Measurements from ENCODE around the gene SH3GLB1. TPM values are rescaled to one million over a fixed set of nuclear protein-coding genes. Genes with fewer than 3 reads are reported as not detected.
A peak's percentile ranks its signal among the peaks of the same experiment; 100 is the strongest.

SH3GLB1 gene
- polyA plus RNA-seq, 2 of the 4 experiments (the other 2 are of a cell fraction): 22.2 to 33.9 TPM

DNA sequence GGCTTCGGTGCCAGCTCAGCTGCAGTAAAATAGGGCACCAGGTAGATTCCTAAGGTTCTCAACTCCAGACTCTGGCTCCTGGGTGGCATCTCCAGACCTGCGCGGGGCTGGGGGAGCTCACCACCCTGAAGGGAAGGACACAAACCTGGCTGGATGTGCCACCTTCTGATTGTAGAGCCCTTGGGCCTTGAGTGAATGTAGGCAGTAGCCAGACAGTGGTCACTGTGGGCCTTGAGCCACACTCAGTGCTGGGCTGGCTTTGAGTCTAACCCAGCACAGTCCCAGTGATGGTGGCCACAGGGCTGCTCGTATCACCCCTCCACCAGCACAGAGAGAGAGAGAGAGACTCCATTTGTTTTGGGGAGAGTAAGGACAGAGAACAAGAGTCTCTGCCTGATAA is 38.0 kb upstream of the SH3GLB1 start:
- no peaks in the 10 kb centered on the region for H3K9me3 ChIP-seq
- no peaks in the 10 kb centered on the region for H3K4me1 ChIP-seq
- no peak overlapping the region for H3K4me2 ChIP-seq
- CTCF ChIA-PET: no interaction called here
- H3K4me3 ChIP-seq: no peak overlapping the region
- DNase-seq (ENCODE audit: low read depth in 1 of 2, low spot score in 1 of 2) (no peak), ATAC-seq (no peak), FAIRE-seq (no peak)
- H3K27ac ChIP-seq: no peak overlapping the region
- POLR2A ChIA-PET: no interaction called here
- 30% methylated on average over 2 of the region's 4 CpGs for WGBS (ENCODE audit: missing lambda C conversion rate)
- TF ChIP-seq RAD21 (conservative IDR thresholded peaks at IDR 0.05 in 1 of 2, IDR thresholded peaks at IDR 0.05 in 1 of 2) (no peak), EP300 (IDR thresholded peaks at IDR 0.05) (no peak), CHD2 (IDR thresholded peaks at IDR 0.05; ENCODE audit: low read length, partially characterized antibody) (no peak), KDM1A (IDR thresholded peaks at IDR 0.05; ENCODE audit: low read depth) (no peak), NPAS2 (CRISPR knock-in tag; IDR thresholded peaks at IDR 0.05; ENCODE audit: borderline replicate concordance) (no peak), GATA3 (IDR thresholded peaks at IDR 0.05; ENCODE audit: borderline replicate concordance) (no peak), HOXB13 (CRISPR knock-in tag; IDR thresholded peaks at IDR 0.05; ENCODE audit: low read depth) (no peak), NFE2L2 (conservative IDR thresholded peaks at IDR 0.05; ENCODE audit: low read length) (no peak), MAFK (IDR thresholded peaks at IDR 0.05; ENCODE audit: partially characterized antibody) (no peak)
- TF ChIP-seq, protein P1, sequence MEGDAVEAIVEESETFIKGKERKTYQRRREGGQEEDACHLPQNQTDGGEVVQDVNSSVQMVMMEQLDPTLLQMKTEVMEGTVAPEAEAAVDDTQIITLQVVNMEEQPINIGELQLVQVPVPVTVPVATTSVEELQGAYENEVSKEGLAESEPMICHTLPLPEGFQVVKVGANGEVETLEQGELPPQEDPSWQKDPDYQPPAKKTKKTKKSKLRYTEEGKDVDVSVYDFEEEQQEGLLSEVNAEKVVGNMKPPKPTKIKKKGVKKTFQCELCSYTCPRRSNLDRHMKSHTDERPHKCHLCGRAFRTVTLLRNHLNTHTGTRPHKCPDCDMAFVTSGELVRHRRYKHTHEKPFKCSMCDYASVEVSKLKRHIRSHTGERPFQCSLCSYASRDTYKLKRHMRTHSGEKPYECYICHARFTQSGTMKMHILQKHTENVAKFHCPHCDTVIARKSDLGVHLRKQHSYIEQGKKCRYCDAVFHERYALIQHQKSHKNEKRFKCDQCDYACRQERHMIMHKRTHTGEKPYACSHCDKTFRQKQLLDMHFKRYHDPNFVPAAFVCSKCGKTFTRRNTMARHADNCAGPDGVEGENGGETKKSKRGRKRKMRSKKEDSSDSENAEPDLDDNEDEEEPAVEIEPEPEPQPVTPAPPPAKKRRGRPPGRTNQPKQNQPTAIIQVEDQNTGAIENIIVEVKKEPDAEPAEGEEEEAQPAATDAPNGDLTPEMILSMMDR (IDR thresholded peaks at IDR 0.05): no peak

DNA sequence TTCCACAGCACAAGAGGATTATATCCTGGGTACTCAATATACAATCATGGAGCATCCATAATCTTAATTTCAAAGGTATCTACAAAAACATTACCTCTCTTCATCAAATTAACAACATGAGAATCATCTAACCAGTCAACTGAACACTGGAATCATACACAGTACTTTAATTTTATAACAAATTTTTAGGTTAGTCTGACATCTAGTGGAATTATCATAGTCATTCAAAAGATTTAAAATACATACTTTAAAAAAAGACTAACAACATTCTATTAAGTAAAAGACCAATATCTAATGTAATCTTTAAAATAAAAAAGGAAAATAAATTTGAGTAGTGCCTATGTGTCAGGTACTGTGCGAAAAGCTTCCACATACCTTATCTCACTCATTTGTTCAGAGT is 16.8 kb upstream of the SH3GLB1 start:
- FAIRE-seq: no peak
- no peak overlapping the region for H3K4me3 ChIP-seq
- H3K4me1 ChIP-seq: no peaks in the 10 kb centered on the region
- H3K27ac ChIP-seq: no peak overlapping the region
- no peak for ATAC-seq
- ChIA-PET CTCF (interaction anchor here (0.9 to 1.3 kb wide), 2 partner anchors 212 to 307 kb away, joined by 3 to 4 read pairs; no protein-coding TSS in a partner anchor), POLR2A (no interaction called here)
- H3K9me3 ChIP-seq: no peaks in the 10 kb centered on the region
- TF ChIP-seq, protein P2, sequence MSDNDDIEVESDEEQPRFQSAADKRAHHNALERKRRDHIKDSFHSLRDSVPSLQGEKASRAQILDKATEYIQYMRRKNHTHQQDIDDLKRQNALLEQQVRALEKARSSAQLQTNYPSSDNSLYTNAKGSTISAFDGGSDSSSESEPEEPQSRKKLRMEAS (IDR thresholded peaks at IDR 0.05): no peak
- TF ChIP-seq RAD21 (conservative IDR thresholded peaks at IDR 0.05 in 1 of 2, IDR thresholded peaks at IDR 0.05 in 1 of 2) (peak; percentile 13 to 46; a peak in 3 of 5 replicates), MYC (IDR thresholded peaks at IDR 0.05; ENCODE audit: borderline replicate concordance, low read length) (no peak), TP53 (CRISPR knock-in tag; IDR thresholded peaks at IDR 0.05) (no peak), HEYL (CRISPR knock-in tag; IDR thresholded peaks at IDR 0.05) (no peak)
- TF ChIP-seq, protein P1 (IDR thresholded peaks at IDR 0.05): peak; percentile 26; the same call in 2 of the 3 replicates
- 76% methylated on average over 1 of the region's 1 CpG for WGBS (ENCODE audit: missing lambda C conversion rate)
- H3K4me2 ChIP-seq: no peak overlapping the region
- no peak for DNase-seq (ENCODE audit: low read depth in 1 of 2, low spot score in 1 of 2)

DNA sequence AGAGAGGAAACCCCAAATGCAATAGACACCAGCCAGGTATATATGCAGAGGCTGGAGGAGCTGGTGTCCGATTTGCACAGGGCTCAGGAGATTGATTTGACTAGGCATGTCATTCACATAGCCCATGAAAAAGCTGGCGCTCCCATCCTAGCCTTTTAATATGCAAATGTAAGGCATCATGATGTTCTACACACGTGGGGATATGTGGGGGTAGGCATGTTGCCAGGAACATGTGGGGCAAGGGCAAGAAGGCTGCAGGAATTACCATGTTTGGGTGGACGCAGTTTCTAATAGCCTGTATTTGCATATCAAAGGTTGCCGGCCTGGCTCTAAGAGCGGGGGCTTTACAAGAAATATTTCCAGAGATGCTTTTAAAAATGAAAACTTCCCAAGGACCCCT is 11.7 kb upstream of the SH3GLB1 start:
- POLR2A ChIA-PET: no interaction called here

More for the DNA sequence above, 11.7 kb upstream of the SH3GLB1 start:
- Histone ChIP-seq H3K27ac (no peak overlapping the region), H3K4me2 (no peak overlapping the region), H3K4me1 (peaks cover 10% of the 10 kb centered on the region; the same call in 2 of the 3 replicates), H3K4me3 (no peak overlapping the region), H3K9me3 (no peaks in the 10 kb centered on the region)
- no peak for FAIRE-seq
- no peak for ATAC-seq
- TF ChIP-seq ESRRA (IDR thresholded peaks at IDR 0.05; ENCODE audit: borderline replicate concordance, low read length) (no peak), HEYL (CRISPR knock-in tag; IDR thresholded peaks at IDR 0.05) (no peak), POLR2AphosphoS2 (conservative IDR thresholded peaks at IDR 0.05; ENCODE audit: low read length) (no peak)
- TF ChIP-seq, protein P3, sequence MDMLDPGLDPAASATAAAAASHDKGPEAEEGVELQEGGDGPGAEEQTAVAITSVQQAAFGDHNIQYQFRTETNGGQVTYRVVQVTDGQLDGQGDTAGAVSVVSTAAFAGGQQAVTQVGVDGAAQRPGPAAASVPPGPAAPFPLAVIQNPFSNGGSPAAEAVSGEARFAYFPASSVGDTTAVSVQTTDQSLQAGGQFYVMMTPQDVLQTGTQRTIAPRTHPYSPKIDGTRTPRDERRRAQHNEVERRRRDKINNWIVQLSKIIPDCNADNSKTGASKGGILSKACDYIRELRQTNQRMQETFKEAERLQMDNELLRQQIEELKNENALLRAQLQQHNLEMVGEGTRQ (IDR thresholded peaks at IDR 0.05): no peak
- no peak for DNase-seq (ENCODE audit: low read depth in 1 of 2, low spot score in 1 of 2)
- WGBS (ENCODE audit: missing lambda C conversion rate): 55% methylated on average over 6 of the region's 6 CpGs
- CTCF ChIA-PET: interaction anchor here (1.0 kb wide), 1 partner anchor 219 kb away, joined by 3 read pairs; no protein-coding TSS in a partner anchor

Measured in A549 (cell line).